ENCODE results near the gene LRRC70. TPM values are rescaled to one million over a fixed set of nuclear protein-coding genes. Genes with fewer than 3 reads are reported as not detected.

Gene LRRC70
- total RNA-seq: 0.84 and 1.2 TPM in 2 replicates

- DNase-seq: no peak
- H3K27ac Mint-ChIP-seq: peak within 1 kb of the TSS; percentile 71
- peaks cover 16% of the 10 kb centered on the region for H3K36me3 Mint-ChIP-seq (ENCODE audit: low read depth)
- H3K4me3 Mint-ChIP-seq: peak within 1 kb of the TSS; percentile 66
- no peaks in the 10 kb centered on the region for H3K9me3 Mint-ChIP-seq
- intact Hi-C loops (cut with micrococcal nuclease): loop anchor here (2.0 to 5.0 kb wide), 2 partner anchors 166 to 271 kb away; partner anchors contain the start of genes IPO11 and KIF2A
- POLR2A ChIA-PET: interaction anchor here (0.6 to 0.7 kb wide), 3 partner anchors 8 to 1094 kb away, joined by 4 to 6 read pairs (median 5); no protein-coding TSS in a partner anchor
- TF ChIP-seq, protein P1, sequence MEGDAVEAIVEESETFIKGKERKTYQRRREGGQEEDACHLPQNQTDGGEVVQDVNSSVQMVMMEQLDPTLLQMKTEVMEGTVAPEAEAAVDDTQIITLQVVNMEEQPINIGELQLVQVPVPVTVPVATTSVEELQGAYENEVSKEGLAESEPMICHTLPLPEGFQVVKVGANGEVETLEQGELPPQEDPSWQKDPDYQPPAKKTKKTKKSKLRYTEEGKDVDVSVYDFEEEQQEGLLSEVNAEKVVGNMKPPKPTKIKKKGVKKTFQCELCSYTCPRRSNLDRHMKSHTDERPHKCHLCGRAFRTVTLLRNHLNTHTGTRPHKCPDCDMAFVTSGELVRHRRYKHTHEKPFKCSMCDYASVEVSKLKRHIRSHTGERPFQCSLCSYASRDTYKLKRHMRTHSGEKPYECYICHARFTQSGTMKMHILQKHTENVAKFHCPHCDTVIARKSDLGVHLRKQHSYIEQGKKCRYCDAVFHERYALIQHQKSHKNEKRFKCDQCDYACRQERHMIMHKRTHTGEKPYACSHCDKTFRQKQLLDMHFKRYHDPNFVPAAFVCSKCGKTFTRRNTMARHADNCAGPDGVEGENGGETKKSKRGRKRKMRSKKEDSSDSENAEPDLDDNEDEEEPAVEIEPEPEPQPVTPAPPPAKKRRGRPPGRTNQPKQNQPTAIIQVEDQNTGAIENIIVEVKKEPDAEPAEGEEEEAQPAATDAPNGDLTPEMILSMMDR (IDR thresholded peaks at IDR 0.05): no peak
- no peaks in the 10 kb centered on the region for H3K27me3 Mint-ChIP-seq
- CTCF ChIA-PET: no interaction called here
- ATAC-seq (ENCODE audit: low read depth): peak; percentile 68
- peaks cover 10% of the 10 kb centered on the region for H3K4me1 Mint-ChIP-seq
Observed at GRCh38 chr5:62578540-62578939, at the start of gene LRRC70. LRRC70 (plus strand) TSS chr5:62578819; CDS start chr5:62579439, 620 bp downstream.

DNA sequence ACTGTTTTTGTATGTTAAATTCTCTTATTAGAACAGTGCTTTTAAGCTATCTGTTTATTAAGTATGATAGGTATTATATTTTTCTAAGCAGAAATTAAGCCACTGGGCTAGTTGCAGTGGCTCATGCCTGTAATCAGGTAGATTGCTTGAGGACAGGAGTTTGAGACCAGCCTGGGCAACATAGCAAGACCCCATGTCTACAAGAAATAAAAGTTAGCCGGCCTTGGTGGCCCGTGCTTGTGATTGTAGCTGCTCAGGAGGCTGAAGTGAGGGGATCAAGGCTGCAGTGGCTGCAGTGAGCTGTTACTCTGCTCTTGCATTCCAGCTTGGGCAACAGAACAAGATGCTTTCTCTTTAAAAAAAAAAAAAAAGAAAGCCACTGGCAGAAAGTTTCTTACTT, 45.0 kb upstream of the LRRC70 start:
- Mint-ChIP-seq H3K9me3 (no peaks in the 10 kb centered on the region), H3K4me1 (no peaks in the 10 kb centered on the region), H3K27me3 (no peaks in the 10 kb centered on the region), H3K36me3 (ENCODE audit: low read depth) (peaks cover 36% of the 10 kb centered on the region), H3K4me3 (no peak overlapping the region), H3K27ac (no peak overlapping the region)
- TF ChIP-seq, protein P1 (IDR thresholded peaks at IDR 0.05): no peak
- intact Hi-C loops (cut with micrococcal nuclease): no loop called here
- ChIA-PET POLR2A (no interaction called here), CTCF (no interaction called here)
- DNase-seq: no peak
- ATAC-seq (ENCODE audit: low read depth): no peak

- H3K36me3 Mint-ChIP-seq (ENCODE audit: low read depth): peaks cover 41% of the 10 kb centered on the region
- H3K4me3 Mint-ChIP-seq: no peak overlapping the region
- DNase-seq (no peak), ATAC-seq (ENCODE audit: low read depth) (no peak)
- TF ChIP-seq, protein P1 (IDR thresholded peaks at IDR 0.05): no peak
- ChIA-PET CTCF (no interaction called here), POLR2A (no interaction called here)
- no peak overlapping the region for H3K27ac Mint-ChIP-seq
- no peaks in the 10 kb centered on the region for H3K27me3 Mint-ChIP-seq
- intact Hi-C loops (cut with micrococcal nuclease): no loop called here
- no peaks in the 10 kb centered on the region for H3K4me1 Mint-ChIP-seq
- H3K9me3 Mint-ChIP-seq: no peaks in the 10 kb centered on the region
Observed at GRCh38 chr5:62534461-62535236, 44.0 kb upstream of the LRRC70 start.

- CTCF ChIA-PET: no interaction called here
- TF ChIP-seq, protein P1 (IDR thresholded peaks at IDR 0.05): no peak
- Mint-ChIP-seq H3K27me3 (no peaks in the 10 kb centered on the region), H3K27ac (no peak overlapping the region), H3K4me3 (no peak overlapping the region), H3K36me3 (ENCODE audit: low read depth) (peaks cover 40% of the 10 kb centered on the region), H3K4me1 (no peaks in the 10 kb centered on the region), H3K9me3 (no peaks in the 10 kb centered on the region)
- POLR2A ChIA-PET: no interaction called here
- DNase-seq: no peak
- intact Hi-C loops (cut with micrococcal nuclease): no loop called here
- no peak for ATAC-seq (ENCODE audit: low read depth)
Observed at GRCh38 chr5:62536232-62536631, 42.4 kb upstream of the LRRC70 start.

DNA sequence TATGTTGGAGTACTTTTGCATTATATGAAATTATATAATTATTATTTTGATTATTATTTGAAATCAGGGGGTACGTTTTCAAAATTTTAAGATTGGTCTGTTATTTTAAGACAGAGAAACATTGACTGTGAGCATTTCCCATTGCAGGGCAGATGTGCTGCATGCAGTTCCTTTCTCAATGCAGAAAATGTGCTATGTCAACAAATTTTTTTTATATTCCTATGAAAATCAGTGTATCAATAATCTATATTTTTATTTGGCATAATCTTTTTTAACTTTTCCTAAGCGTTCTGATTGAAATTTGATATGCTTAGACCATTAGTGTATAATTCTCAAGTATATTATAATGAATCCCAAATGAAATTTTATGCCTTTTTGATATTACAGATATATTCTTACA, 41.8 kb upstream of the LRRC70 start:
- intact Hi-C loops (cut with micrococcal nuclease): no loop called here
- TF ChIP-seq, protein P1 (IDR thresholded peaks at IDR 0.05): no peak
- ChIA-PET POLR2A (no interaction called here), CTCF (no interaction called here)
- Mint-ChIP-seq H3K4me1 (no peaks in the 10 kb centered on the region), H3K36me3 (ENCODE audit: low read depth) (peaks cover 35% of the 10 kb centered on the region), H3K27ac (no peak overlapping the region), H3K9me3 (no peaks in the 10 kb centered on the region), H3K27me3 (no peaks in the 10 kb centered on the region), H3K4me3 (no peak overlapping the region)
- no peak for ATAC-seq (ENCODE audit: low read depth)
- no peak for DNase-seq
